HUES6 (cell line): Measurements from ENCODE around the gene TMEM243.
A peak's percentile ranks its signal among the peaks of the same experiment; 100 is the strongest.

Experiments
- H3K27ac ChIP-seq: 2 replicates; pipeline ENCODE4 v1.7.0; 2013; ENCODE audit warnings: low read depth, mild to moderate bottlenecking, low read length, inconsistent platforms
- H3K27me3 ChIP-seq: 2 replicates; pipeline ENCODE4 v1.6.1; 2013; ENCODE audit warnings: low read length; ENCODE audit not compliant: control insufficient read depth, insufficient read depth
- H3K36me3 ChIP-seq: 2 replicates; pipeline ENCODE4 v1.6.1; 2013; ENCODE audit warnings: low read length; ENCODE audit not compliant: control insufficient read depth, insufficient read depth
- H3K4me1 ChIP-seq: 2 replicates; pipeline ENCODE4 v1.6.1; 2013; ENCODE audit warnings: low read length; ENCODE audit not compliant: control insufficient read depth, insufficient read depth
- H3K4me3 ChIP-seq: 2 replicates; pipeline ENCODE4 v1.5.1; 2013; ENCODE audit warnings: low read depth, low read length
- H3K9ac ChIP-seq: one replicate; pipeline ENCODE4 v1.6.1; 2013; ENCODE audit warnings: mild to moderate bottlenecking, low read length
- H3K9me3 ChIP-seq: 2 replicates; pipeline ENCODE4 v1.6.1; 2013; ENCODE audit warnings: low read depth, low read length; ENCODE audit not compliant: control insufficient read depth, insufficient read depth

The TMEM243 gene

GRCh38 chr7:87156709-87157108 is 62.8 kb downstream of the TMEM243 start:
- 0 out of 2 replicates have a peak, but pooled peaks cover 14% of the 10 kb centered on the region for H3K36me3 ChIP-seq
- peaks cover 11% of the 10 kb centered on the region for H3K4me1 ChIP-seq
- no peaks in the 10 kb centered on the region for H3K27me3 ChIP-seq
- H3K4me3 ChIP-seq: no peak overlapping the region
- H3K27ac ChIP-seq: no peak overlapping the region
- H3K9ac ChIP-seq: no peak overlapping the region
- no peaks in the 10 kb centered on the region for H3K9me3 ChIP-seq

- H3K4me3 ChIP-seq: no peak overlapping the region
- 0 out of 2 replicates have a peak, but pooled peaks cover 14% of the 10 kb centered on the region for H3K36me3 ChIP-seq
- peaks cover 17% of the 10 kb centered on the region for H3K4me1 ChIP-seq
- H3K9me3 ChIP-seq: no peaks in the 10 kb centered on the region
- no peak overlapping the region for H3K27ac ChIP-seq
- no peaks in the 10 kb centered on the region for H3K27me3 ChIP-seq
- no peak overlapping the region for H3K9ac ChIP-seq
Measured at GRCh38 chr7:87155788-87156187, 63.7 kb downstream of the TMEM243 start.

- H3K36me3 ChIP-seq: 0 out of 2 replicates have a peak, but pooled peaks cover 14% of the 10 kb centered on the region
- peak overlapping the region; percentile 86 for H3K4me3 ChIP-seq
- peak overlapping the region; percentile 17 for H3K9ac ChIP-seq
- H3K4me1 ChIP-seq: peaks cover 17% of the 10 kb centered on the region
- H3K27me3 ChIP-seq: no peaks in the 10 kb centered on the region
- H3K9me3 ChIP-seq: no peaks in the 10 kb centered on the region
- H3K27ac ChIP-seq: no peak overlapping the region
Measured at GRCh38 chr7:87154569-87154968, 65.0 kb downstream of the TMEM243 start.

- H3K36me3 ChIP-seq: 0 out of 2 replicates have a peak, but pooled peaks cover 14% of the 10 kb centered on the region
- no peaks in the 10 kb centered on the region for H3K27me3 ChIP-seq
- H3K9me3 ChIP-seq: no peaks in the 10 kb centered on the region
- peaks cover 17% of the 10 kb centered on the region for H3K4me1 ChIP-seq
- H3K4me3 ChIP-seq: peak overlapping the region; percentile 86
- peak overlapping the region; percentile 17 for H3K9ac ChIP-seq
- H3K27ac ChIP-seq: 0 out of 2 replicates have a peak overlapping the region, but pooled peaks have one; percentile 93
Measured at GRCh38 chr7:87154166-87154565, 65.4 kb downstream of the TMEM243 start.

- peak overlapping the region; percentile 93 for H3K27ac ChIP-seq
- H3K4me3 ChIP-seq: peak overlapping the region; percentile 86
- peaks cover 17% of the 10 kb centered on the region for H3K4me1 ChIP-seq
- H3K27me3 ChIP-seq: no peaks in the 10 kb centered on the region
- no peaks in the 10 kb centered on the region for H3K9me3 ChIP-seq
- H3K36me3 ChIP-seq: 0 out of 2 replicates have a peak, but pooled peaks cover 14% of the 10 kb centered on the region
- H3K9ac ChIP-seq: peak overlapping the region; percentile 91
Measured at GRCh38 chr7:87152897-87153641, 66.5 kb downstream of the TMEM243 start.

- no peaks in the 10 kb centered on the region for H3K9me3 ChIP-seq
- peaks cover 18% of the 10 kb centered on the region for H3K4me1 ChIP-seq
- 0 out of 2 replicates have a peak, but pooled peaks cover 12% of the 10 kb centered on the region for H3K36me3 ChIP-seq
- no peaks in the 10 kb centered on the region for H3K27me3 ChIP-seq
- peak within 1 kb of the TSS; percentile 86 for H3K4me3 ChIP-seq
- peak within 1 kb of the TSS; percentile 91 for H3K9ac ChIP-seq
- H3K27ac ChIP-seq: peak within 1 kb of the TSS; percentile 93
Measured at GRCh38 chr7:87152112-87152896, 67.2 kb downstream of the TMEM243 start, which contains the start of gene DMTF1. DMTF1 (plus strand) TSS chr7:87152453; CDS start chr7:87164942, 12,489 bp downstream.

- no peaks in the 10 kb centered on the region for H3K27me3 ChIP-seq
- H3K9me3 ChIP-seq: no peaks in the 10 kb centered on the region
- H3K4me1 ChIP-seq: peaks cover 20% of the 10 kb centered on the region
- H3K9ac ChIP-seq: peak overlapping the region; percentile 91
- H3K4me3 ChIP-seq: peak overlapping the region; percentile 86
- H3K36me3 ChIP-seq: 0 out of 2 replicates have a peak, but pooled peaks cover 8% of the 10 kb centered on the region
- H3K27ac ChIP-seq: peak overlapping the region; percentile 93
Measured at GRCh38 chr7:87151729-87152111, 67.8 kb downstream of the TMEM243 start.

- H3K4me1 ChIP-seq: peaks cover 20% of the 10 kb centered on the region
- peak overlapping the region; percentile 91 for H3K9ac ChIP-seq
- peak overlapping the region; percentile 86 for H3K4me3 ChIP-seq
- no peaks in the 10 kb centered on the region for H3K9me3 ChIP-seq
- no peaks in the 10 kb centered on the region for H3K27me3 ChIP-seq
- H3K27ac ChIP-seq: peak overlapping the region; percentile 93
- H3K36me3 ChIP-seq: 0 out of 2 replicates have a peak, but pooled peaks cover 5% of the 10 kb centered on the region
Measured at GRCh38 chr7:87151002-87151728, 68.4 kb downstream of the TMEM243 start.

GRCh38 chr7:87148332-87148955 is 71.1 kb downstream of the TMEM243 start:
- Histone ChIP-seq H3K27ac (no peak overlapping the region), H3K36me3 (no peaks in the 10 kb centered on the region)

GRCh38 chr7:87147500-87147899 is 72.0 kb downstream of the TMEM243 start:
- Histone ChIP-seq H3K4me3 (no peak overlapping the region), H3K9me3 (no peaks in the 10 kb centered on the region), H3K27ac (no peak overlapping the region), H3K36me3 (no peaks in the 10 kb centered on the region), H3K9ac (no peak overlapping the region), H3K27me3 (no peaks in the 10 kb centered on the region), H3K4me1 (peaks cover 9% of the 10 kb centered on the region)

More at GRCh38 chr7:87148332-87148955, 71.1 kb downstream of the TMEM243 start:
- H3K4me1 ChIP-seq: peaks cover 9% of the 10 kb centered on the region
- no peak overlapping the region for H3K9ac ChIP-seq
- no peak overlapping the region for H3K4me3 ChIP-seq
- no peaks in the 10 kb centered on the region for H3K27me3 ChIP-seq
- H3K9me3 ChIP-seq: no peaks in the 10 kb centered on the region
